Tibial nerve (tissue), 4 donors: ENCODE measurements around the gene VSTM4. TPM values are rescaled to one million over a fixed set of nuclear protein-coding genes. Genes with fewer than 3 reads are reported as not detected.

Experiments used
- DNase-seq, 2 donors: peaks; one replicate each; pipeline ENCODE4 v3.0.0-alpha.2; 2019; ENCODE audit warnings: low spot score in 2 of 2
- H3K27ac ChIP-seq, 4 donors: fragments of 200-600 bp; sonication (generic) in 3 of 4; one replicate each; pipeline ENCODE4 v1.5.1; 2017 to 2019; ENCODE audit warnings: mild to moderate bottlenecking in 1 of 4
- H3K27me3 ChIP-seq, 2 donors: fragments of 200-600 bp; sonication (generic) in 1 of 2; one replicate each; pipeline versions ENCODE4 v1.5.1 to v1.6.0; 2017 to 2019
- H3K36me3 ChIP-seq, 3 donors: fragments of 200-600 bp; sonication (generic); one replicate each; pipeline ENCODE4 v1.5.1; 2018 to 2019
- H3K4me1 ChIP-seq, 4 donors: fragments of 200-600 bp; sonication (generic) in 3 of 4; one replicate each; pipeline ENCODE4 v1.5.1; 2017 to 2019
- H3K4me3 ChIP-seq, 4 donors: fragments of 200-600 bp; sonication (generic) in 3 of 4; one replicate each; pipeline ENCODE4 v1.5.1; 2017 to 2019; ENCODE audit warnings: mild to moderate bottlenecking in 1 of 4, moderate library complexity in 1 of 4
- H3K9me3 ChIP-seq, 4 donors: fragments of 200-600 bp; sonication (generic) in 3 of 4; one replicate each; pipeline ENCODE4 v1.5.1; 2017 to 2019
- CTCF ChIP-seq, 5 experiments: fragments of 200-600 bp in 3 of 5; fragments of 450-650 bp in 2 of 5; sonication (generic) in 3 of 5; IDR thresholded peaks; one replicate each; pipeline ENCODE4 v1.5.1; 2016 to 2019; ENCODE audit warnings: antibody characterized with exemption in 5 of 5, mild to moderate bottlenecking in 3 of 5, moderate library complexity in 2 of 5
- EP300 ChIP-seq, 2 donors: sonication (generic); formaldehyde crosslinking; IDR thresholded peaks; one replicate each; pipeline ENCODE4 v1.6.1; 2017; ENCODE audit warnings: antibody characterized with exemption in 2 of 2, mild to moderate bottlenecking in 1 of 2
- POLR2A ChIP-seq, 2 donors: fragments of 450-650 bp; IDR thresholded peaks; one replicate each; pipeline ENCODE4 v1.6.1; 2017; ENCODE audit warnings: antibody characterized with exemption in 2 of 2, mild to moderate bottlenecking in 2 of 2, moderate library complexity in 2 of 2
- WGBS, 2 donors: methylation state at CpG; one replicate each; pipeline ENCODE4 v1.1.5; 2018; 5-methylcytosine and 5-hydroxymethylcytosine counted together
- total RNA-seq, 4 donors: library from RNA; depleted of rRNA; stranded (reverse); fragments of >200 nt; gene quantifications; one replicate each; pipeline ENCODE4 v1.1.0, GENCODE V29; 2016

The VSTM4 gene
- total RNA-seq, result 10 to 100 TPM in 3 of 4 donors, 1 to 10 TPM in 1; 9.8 to 18.2 (median 12.8) TPM

- DNase-seq, result peak in 1 of 2 donors; percentile 23
- no peaks in the 10 kb centered on the region for H3K27me3 ChIP-seq
- 1 to 11% methylated on average over 17 to 26 of the region's 95 CpGs for WGBS, 2 donors
- TF ChIP-seq EP300 (IDR thresholded peaks at IDR 0.05), result no peak
- TF ChIP-seq CTCF (IDR thresholded peaks at IDR 0.05), result peak in 2 of 5 experiments; percentile 12 to 23
- peak within 1 kb of the TSS; percentile 41 to 68 (median 50) for H3K4me3 ChIP-seq
- no peaks in the 10 kb centered on the region for H3K36me3 ChIP-seq
- peak within 1 kb of the TSS; percentile 71 to 85 (median 79) for H3K27ac ChIP-seq
- no peaks in the 10 kb centered on the region for H3K9me3 ChIP-seq
- H3K4me1 ChIP-seq, result peaks cover 0 to 49% (median 2%) of the 10 kb centered on the region in 4 donors
Measured at GRCh38 chr10:49115015-49115795, at the start of gene VSTM4. Gene VSTM4, minus strand, starts transcription at chr10:49115522. Its CDS starts 37 bp downstream, at chr10:49115485.

DNA sequence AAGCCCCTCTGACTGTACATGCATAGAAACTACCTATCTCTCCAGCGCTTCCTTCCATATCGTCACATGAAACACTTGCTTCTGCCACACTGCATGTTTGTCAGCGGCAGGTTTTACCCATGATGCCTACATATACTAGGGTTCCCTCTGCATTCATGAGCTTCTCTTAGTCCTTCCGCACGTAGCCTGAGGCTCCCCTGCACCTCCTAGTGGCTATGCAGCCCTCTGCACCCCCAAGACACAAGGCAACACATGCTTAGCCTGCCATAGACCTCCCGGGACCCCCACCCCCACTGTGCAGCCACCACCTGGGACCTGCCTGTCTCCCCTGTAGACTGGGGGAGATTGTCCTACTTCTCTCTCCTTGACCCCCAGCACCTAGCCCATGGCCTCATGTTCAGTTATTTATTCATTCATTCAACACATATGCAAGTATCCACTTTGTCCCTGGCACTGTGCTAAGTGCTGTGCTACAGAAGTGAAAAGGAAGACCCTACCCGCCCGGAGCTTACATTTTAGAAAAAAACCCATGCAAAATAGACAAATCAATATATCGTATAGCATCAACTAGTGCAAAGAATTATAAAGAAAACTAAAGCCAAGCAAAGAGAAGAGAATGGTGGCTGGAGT, 49.4 kb upstream of the VSTM4 start:
- H3K4me1 ChIP-seq, result no peaks in the 10 kb centered on the region
- H3K36me3 ChIP-seq, result no peaks in the 10 kb centered on the region
- H3K27me3 ChIP-seq, result no peaks in the 10 kb centered on the region
- H3K4me3 ChIP-seq, result no peak overlapping the region
- no peaks in the 10 kb centered on the region for H3K9me3 ChIP-seq
- no peak for TF ChIP-seq EP300 (IDR thresholded peaks at IDR 0.05)
- peak; percentile 21 to 47 (median 38) for TF ChIP-seq CTCF (IDR thresholded peaks at IDR 0.05)
- DNase-seq, result no peak
- H3K27ac ChIP-seq, result no peak overlapping the region
- WGBS, 2 donors, result 63 to 69% methylated on average over 9 of the region's 9 CpGs

GRCh38 chr10:49163741-49164140, 48.4 kb upstream of the VSTM4 start:
- Histone ChIP-seq H3K27me3 (no peaks in the 10 kb centered on the region), H3K4me3 (no peak overlapping the region), H3K27ac (no peak overlapping the region), H3K36me3 (no peaks in the 10 kb centered on the region), H3K4me1 (no peaks in the 10 kb centered on the region), H3K9me3 (no peaks in the 10 kb centered on the region)
- 80 to 89% methylated on average over 4 of the region's 4 CpGs for WGBS, 2 donors
- no peak for DNase-seq
- TF ChIP-seq POLR2A (IDR thresholded peaks at IDR 0.05) (no peak), CTCF (IDR thresholded peaks at IDR 0.05) (no peak), EP300 (IDR thresholded peaks at IDR 0.05) (no peak)

DNA sequence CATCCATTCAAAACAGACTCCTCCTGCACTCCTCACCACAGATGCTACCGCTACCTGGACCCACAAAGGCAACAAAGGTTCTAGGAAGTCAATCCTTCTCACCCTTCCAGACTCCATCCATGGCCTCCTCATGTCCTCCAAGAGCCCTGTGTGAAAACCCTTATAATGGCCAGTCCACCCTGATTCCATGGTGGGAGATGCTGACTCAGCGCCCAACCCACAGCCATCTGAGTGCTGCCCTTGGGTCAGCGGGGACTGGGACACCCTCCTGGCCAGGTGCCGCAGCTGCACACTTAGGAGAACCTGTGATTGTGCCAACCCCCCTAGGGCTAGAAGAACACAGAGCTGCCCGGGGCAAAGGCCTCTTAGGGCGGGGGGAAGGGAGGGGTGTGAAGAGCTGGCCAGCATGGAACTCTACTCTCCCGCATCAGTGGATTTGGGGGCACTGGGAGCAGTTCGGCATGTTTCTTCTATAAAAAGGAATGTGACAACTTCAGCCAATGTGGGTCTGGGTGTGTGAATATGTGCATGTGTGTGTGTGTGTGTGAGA, 47.5 kb upstream of the VSTM4 start:
- no peak overlapping the region for H3K27ac ChIP-seq
- TF ChIP-seq CTCF (IDR thresholded peaks at IDR 0.05) (no peak), POLR2A (IDR thresholded peaks at IDR 0.05) (no peak), EP300 (IDR thresholded peaks at IDR 0.05) (no peak)
- WGBS, 2 donors, result 87 to 88% methylated on average over 8 of the region's 8 CpGs
- H3K27me3 ChIP-seq, result no peaks in the 10 kb centered on the region
- no peaks in the 10 kb centered on the region for H3K36me3 ChIP-seq
- no peaks in the 10 kb centered on the region for H3K9me3 ChIP-seq
- DNase-seq, result no peak
- H3K4me3 ChIP-seq, result no peak overlapping the region
- no peaks in the 10 kb centered on the region for H3K4me1 ChIP-seq

- Histone ChIP-seq H3K27me3 (no peaks in the 10 kb centered on the region), H3K4me1 (no peaks in the 10 kb centered on the region), H3K9me3 (no peaks in the 10 kb centered on the region), H3K36me3 (no peaks in the 10 kb centered on the region), H3K4me3 (no peak overlapping the region), H3K27ac (no peak overlapping the region)
- no peak for DNase-seq
- 71 to 82% methylated on average over 5 of the region's 5 CpGs for WGBS, 2 donors
- TF ChIP-seq EP300 (IDR thresholded peaks at IDR 0.05) (no peak), POLR2A (IDR thresholded peaks at IDR 0.05) (no peak), CTCF (IDR thresholded peaks at IDR 0.05) (no peak)
Measured at GRCh38 chr10:49162063-49162462, 46.7 kb upstream of the VSTM4 start.
